ENCODE measurements around the gene RUSC2.

GRCh38 chr9:35495984-35496383, 6.1 kb downstream of the RUSC2 start:
- TF ChIP-seq CTCF (IDR thresholded peaks at IDR 0.05; ENCODE audit: low read depth, low read length) (no peak), POLR2A (IDR thresholded peaks at IDR 0.05; ENCODE audit: extremely low read depth, insufficient read length) (no peak)

Measured in NB4 (cell line).